ENCODE data around the gene PPP3R1. TPM values are rescaled to one million over a fixed set of nuclear protein-coding genes. Genes with fewer than 3 reads are reported as not detected.

The PPP3R1 gene
- total and polyA plus RNA-seq, 10 of the 15 experiments (the other 5 are each of a cell fraction or from before 2014, with no cell fraction given) = 1.5 to 61.0 (median 15.8) TPM

- intact Hi-C loops (cut with micrococcal nuclease; ENCODE audit: unreplicated experiment) = no loop called here
- SMC1A ChIA-PET (ENCODE audit: uncharacterized antibody, unreplicated experiment) = interaction anchor here (1.0 to 1.4 kb wide), 2 partner anchors 9 to 56 kb away, joined by 4 read pairs; no protein-coding TSS in a partner anchor
- POLR2A ChIA-PET = interaction anchor here (1.4 kb wide), 1 partner anchor 12 kb away, joined by 3 read pairs; no protein-coding TSS in a partner anchor
- Histone ChIP-seq H4K20me1 (ENCODE audit: control insufficient read depth, insufficient read depth) (no peaks in the 10 kb centered on the region), H3K4me2 (ENCODE audit: control insufficient read depth, insufficient read depth) (no peak overlapping the region), H2AFZ (ENCODE audit: control insufficient read depth, low read depth, low read length) (no peak overlapping the region), H3K27me3 (replicated peaks in 1 of 2; ENCODE audit: control insufficient read depth in 2 of 2, insufficient read depth in 2 of 2, low read length in 1 of 2) (no peaks in the 10 kb centered on the region), H3K4me1 (ENCODE audit: control insufficient read depth, insufficient read depth, low read length) (no peaks in the 10 kb centered on the region), H3K27ac (ENCODE audit: control insufficient read depth, insufficient read depth) (no peak overlapping the region), H3K79me2 (ENCODE audit: control insufficient read depth, insufficient read depth, low read length) (no peaks in the 10 kb centered on the region), H3K4me3 (no peak overlapping the region), H3K9ac (ENCODE audit: control insufficient read depth, insufficient read depth, low read length) (no peak overlapping the region), H3K9me3 (replicated peaks; ENCODE audit: control insufficient read depth, insufficient read depth, low read length) (no peaks in the 10 kb centered on the region), H3K36me3 (ENCODE audit: control insufficient read depth in 2 of 2, insufficient read depth in 2 of 2, low read length in 1 of 2) (peaks cover 3 to 18% of the 10 kb centered on the region in 2 experiments)
- ATAC-seq (no peak), FAIRE-seq (no peak), DNase-seq (ENCODE audit: low read depth, low spot score) (no peak)
- TF ChIP-seq SMAD5 (IDR thresholded peaks at IDR 0.05; ENCODE audit: low read depth) (no peak), GABPA (IDR thresholded peaks at IDR 0.05; ENCODE audit: low read depth) (no peak), ASH2L (IDR thresholded peaks at IDR 0.05; ENCODE audit: borderline replicate concordance, low read depth) (no peak), SUPT20H (IDR thresholded peaks at IDR 0.05; ENCODE audit: borderline replicate concordance, control insufficient read depth, low read depth, low read length) (no peak), ZBTB33 (IDR thresholded peaks at IDR 0.05) (no peak), FOXM1 (IDR thresholded peaks at IDR 0.05; ENCODE audit: low read depth, low read length) (no peak), USF1 (IDR thresholded peaks at IDR 0.05; ENCODE audit: borderline replicate concordance, extremely low read length, insufficient read depth, low read depth, low read length) (no peak), TBL1XR1 (IDR thresholded peaks at IDR 0.05; ENCODE audit: low read depth, low read length) (no peak), PKNOX1 (IDR thresholded peaks at IDR 0.05) (no peak), SRF (IDR thresholded peaks at IDR 0.05; ENCODE audit: low read depth in 2 of 2, low read length in 2 of 2) (no peak), SMAD1 (IDR thresholded peaks at IDR 0.05; ENCODE audit: low read depth, partially characterized antibody) (no peak), ZNF207 (IDR thresholded peaks at IDR 0.05; ENCODE audit: borderline replicate concordance) (no peak)
- CTCF ChIA-PET = interaction anchor here (1.2 to 1.8 kb wide), 4 partner anchors 8 to 105 kb away, joined by 4 to 6 read pairs (median 4); no protein-coding TSS in a partner anchor
- WGBS (ENCODE audit: insufficient coverage, insufficient replicate concordance, low lambda C conversion rate, missing lambda C conversion rate) = 97% methylated on average over 3 of the region's 3 CpGs
- in situ Hi-C loops (cut with MboI) = no loop called here
- BruUV-seq (replicated peaks) = no TSS peak
- RAD21 ChIA-PET (ENCODE audit: unreplicated experiment) = no interaction called here
Observed at GRCh38 chr2:68178432-68178831, 73.9 kb downstream of the PPP3R1 start.

Data from GM12878 (cell line).